ENCODE results near the gene NRF1. TPM values are rescaled to one million over a fixed set of nuclear protein-coding genes. Genes with fewer than 3 reads are reported as not detected.

The NRF1 gene
- total RNA-seq, 1 experiment from 2014 or later: 25.9 TPM

GRCh38 chr7:129567377-129567776 is 44.1 kb upstream of the NRF1 start (continued):
- TF ChIP-seq EZH2 (IDR thresholded peaks at IDR 0.05) (no peak), EGR1 (IDR thresholded peaks at IDR 0.05; ENCODE audit: low read depth) (no peak), MAX (IDR thresholded peaks at IDR 0.05) (no peak), JUND (IDR thresholded peaks at IDR 0.05) (no peak), TCF7L2 (IDR thresholded peaks at IDR 0.05; ENCODE audit: borderline replicate concordance, extremely low read depth, insufficient read depth, insufficient read length) (no peak), CTCF (IDR thresholded peaks at IDR 0.05 in 2 of 3, conservative IDR thresholded peaks at IDR 0.05 in 1 of 3; ENCODE audit: borderline replicate concordance in 1 of 3, insufficient read depth in 1 of 3, low read depth in 2 of 3, low read length in 2 of 3) (no peak), POLR2AphosphoS5 (IDR thresholded peaks at IDR 0.05; ENCODE audit: low read depth, low read length) (no peak), FOSL1 (IDR thresholded peaks at IDR 0.05; ENCODE audit: low read depth) (no peak), ZNF274 (IDR thresholded peaks at IDR 0.05; ENCODE audit: low read depth, low read length) (no peak), POLR2A (IDR thresholded peaks at IDR 0.05; ENCODE audit: borderline replicate concordance, extremely low read depth, insufficient read depth, insufficient read length) (no peak)

GRCh38 chr7:129568240-129568639 is 43.3 kb upstream of the NRF1 start:
- intact Hi-C loops (cut with micrococcal nuclease): no loop called here
- POLR2A ChIA-PET: no interaction called here

More at GRCh38 chr7:129568240-129568639, 43.3 kb upstream of the NRF1 start:
- Histone ChIP-seq H3K4me3 (replicated peaks in 1 of 2; ENCODE audit: low read depth in 1 of 2, low read length in 2 of 2) (no peak overlapping the region), H3K4me1 (ENCODE audit: control insufficient read depth in 1 of 2, insufficient read depth in 2 of 2, low read length in 2 of 2) (peaks cover 13 to 16% of the 10 kb centered on the region in 2 experiments), H3K27ac (ENCODE audit: low read depth, low read length) (no peak overlapping the region), H3K9ac (ENCODE audit: low read length) (no peak overlapping the region), H2AFZ (ENCODE audit: low read depth, low read length, poor library complexity, severe bottlenecking) (no peak overlapping the region), H3K36me3 (ENCODE audit: control insufficient read depth in 1 of 2, insufficient read depth in 2 of 2, low read length in 2 of 2) (no peaks in the 10 kb centered on the region), H3K4me2 (ENCODE audit: low read length) (no peak overlapping the region), H3K79me2 (ENCODE audit: insufficient read depth, low read length) (no peaks in the 10 kb centered on the region), H3K27me3 (ENCODE audit: insufficient read depth, low read length) (no peaks in the 10 kb centered on the region), H4K20me1 (ENCODE audit: insufficient read depth) (no peaks in the 10 kb centered on the region), H3K9me2 (ENCODE audit: insufficient read depth) (no peaks in the 10 kb centered on the region), H3K9me3 (ENCODE audit: control insufficient read depth in 1 of 2, insufficient read depth in 1 of 2, low read depth in 1 of 2, low read length in 2 of 2) (no peaks in the 10 kb centered on the region; a peak in 1 of 4 replicates)
- TF ChIP-seq ELF1 (IDR thresholded peaks at IDR 0.05; ENCODE audit: borderline replicate concordance, low read depth): no peak
- TF ChIP-seq EZH2phosphoT487 (IDR thresholded peaks at IDR 0.05; ENCODE audit: borderline replicate concordance): no peak
- TF ChIP-seq EZH2 (IDR thresholded peaks at IDR 0.05): no peak
- no peak for TF ChIP-seq CTCF (IDR thresholded peaks at IDR 0.05 in 2 of 3, conservative IDR thresholded peaks at IDR 0.05 in 1 of 3; ENCODE audit: borderline replicate concordance in 1 of 3, insufficient read depth in 1 of 3, low read depth in 2 of 3, low read length in 2 of 3)
- no peak for TF ChIP-seq FOSL1 (IDR thresholded peaks at IDR 0.05; ENCODE audit: low read depth)
- no TSS peak for BruUV-seq (replicated peaks)
- ATAC-seq: no peak
- DNase-seq (ENCODE audit: low read depth, low spot score): no peak
- RAD21 ChIA-PET (ENCODE audit: low non-redundant PET in 1 of 2, low total read pairs in 2 of 2, uncharacterized antibody in 2 of 2, unreplicated experiment in 2 of 2): no interaction called here
- CTCF ChIA-PET: no interaction called here
